ENCODE results near the gene ACAD11.

- TF ChIP-seq EZH2 (IDR thresholded peaks at IDR 0.05; ENCODE audit: insufficient read depth, poor library complexity, severe bottlenecking) (no peak), EZH2phosphoT487 (IDR thresholded peaks at IDR 0.05; ENCODE audit: insufficient read depth, low read depth) (no peak)
Observed at GRCh38 chr3:132694991-132695390, 35.4 kb upstream of the ACAD11 start.
